ENCODE data around the gene BUB1.
"Not testable (repeated sequence)": the region's sequence is repeated elsewhere in the genome, so short reads cannot be mapped to it uniquely, and the experiment has no call there.

The BUB1 gene

GRCh38 chr2:110589677-110590330 lies 88.1 kb downstream of the BUB1 start:
- not testable (repeated sequence) for DNase-seq

- not testable (repeated sequence) for DNase-seq
Observed at GRCh38 chr2:110588520-110588919, 89.3 kb downstream of the BUB1 start.
